Activated CD8-positive, alpha-beta memory T cell treated with anti-CD3 and anti-CD28 coated beads for 36 hours (primary cell): ENCODE results near the gene CPN1. TPM values are rescaled to one million over a fixed set of nuclear protein-coding genes. Genes with fewer than 3 reads are reported as not detected.
"Not testable (repeated sequence)": the region's sequence is repeated elsewhere in the genome, so short reads cannot be mapped to it uniquely, and the experiment has no call there.

Source experiments
- CTCF ChIA-PET: fragments of 350-600 bp; sonication (Branson Sonifier 250); formaldehyde crosslinking; loops from one replicate; lab custom pipeline; 2021; ENCODE audit warnings: antibody characterized with exemption; lab: Charles Lee
- POLR2A ChIA-PET: fragments of 350-600 bp; sonication (Branson Sonifier 250); formaldehyde crosslinking; loops from one replicate; lab custom pipeline; 2021; ENCODE audit warnings: antibody characterized with exemption; lab: Charles Lee
- total RNA-seq, 2 experiments: library from RNA; stranded (reverse); gene quantifications; one replicate each; pipeline ENCODE4 v1.2.3, GENCODE V29; 2021

CPN1 gene
- total RNA-seq, 2 experiments from 2014 or later: not detected

DNA sequence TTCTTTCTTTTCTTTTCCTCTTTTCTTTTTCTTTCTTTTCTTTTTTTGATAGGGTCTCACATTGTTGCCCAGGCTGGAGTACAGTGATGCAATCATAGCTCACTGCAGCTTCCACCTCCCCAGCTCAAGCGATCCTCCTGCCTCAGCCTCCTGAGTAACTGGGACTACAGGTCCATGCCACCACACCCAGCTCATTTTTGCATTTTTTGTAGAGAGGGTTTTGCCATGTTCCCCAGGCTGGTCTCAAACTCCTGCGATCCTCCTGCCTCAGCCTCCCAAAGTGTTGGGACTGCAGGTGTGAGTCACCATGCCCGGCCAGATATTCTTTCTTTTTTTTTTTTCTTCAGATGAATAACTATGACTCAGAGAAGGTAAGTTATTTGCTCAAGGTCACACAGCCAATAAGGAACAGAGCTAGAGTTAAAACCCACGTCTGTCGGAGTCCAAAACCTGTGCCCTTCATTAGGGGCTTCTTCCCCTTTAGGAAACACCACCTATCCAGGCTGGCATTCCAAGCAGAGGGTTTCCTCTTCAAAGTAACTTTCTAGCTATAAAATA lies 43.8 kb downstream of the CPN1 start:
- POLR2A ChIA-PET: no interaction called here
- CTCF ChIA-PET: no interaction called here

DNA sequence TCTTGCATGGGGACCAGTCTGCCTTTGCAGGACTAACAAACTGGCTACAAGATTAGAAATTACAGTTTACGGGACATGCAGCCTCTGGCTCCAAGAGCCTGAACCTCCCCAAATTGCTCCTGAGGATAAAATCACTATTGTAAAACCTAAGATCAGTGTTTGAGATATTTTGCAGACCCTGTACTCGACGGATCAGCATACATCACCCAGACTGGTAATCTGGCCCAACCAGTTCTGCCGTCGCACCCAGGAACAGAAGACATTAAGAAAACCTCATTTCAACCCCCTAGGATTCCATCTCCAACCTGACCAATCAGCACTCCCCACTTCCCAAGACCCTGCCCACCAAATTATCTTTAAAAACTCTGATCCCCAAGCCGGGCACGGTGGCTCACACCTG lies 44.8 kb downstream of the CPN1 start:
- ChIA-PET POLR2A (no interaction called here), CTCF (interaction anchor here (1.4 kb wide), 1 partner anchor 191 kb away, joined by 3 read pairs; no protein-coding TSS in a partner anchor)

DNA sequence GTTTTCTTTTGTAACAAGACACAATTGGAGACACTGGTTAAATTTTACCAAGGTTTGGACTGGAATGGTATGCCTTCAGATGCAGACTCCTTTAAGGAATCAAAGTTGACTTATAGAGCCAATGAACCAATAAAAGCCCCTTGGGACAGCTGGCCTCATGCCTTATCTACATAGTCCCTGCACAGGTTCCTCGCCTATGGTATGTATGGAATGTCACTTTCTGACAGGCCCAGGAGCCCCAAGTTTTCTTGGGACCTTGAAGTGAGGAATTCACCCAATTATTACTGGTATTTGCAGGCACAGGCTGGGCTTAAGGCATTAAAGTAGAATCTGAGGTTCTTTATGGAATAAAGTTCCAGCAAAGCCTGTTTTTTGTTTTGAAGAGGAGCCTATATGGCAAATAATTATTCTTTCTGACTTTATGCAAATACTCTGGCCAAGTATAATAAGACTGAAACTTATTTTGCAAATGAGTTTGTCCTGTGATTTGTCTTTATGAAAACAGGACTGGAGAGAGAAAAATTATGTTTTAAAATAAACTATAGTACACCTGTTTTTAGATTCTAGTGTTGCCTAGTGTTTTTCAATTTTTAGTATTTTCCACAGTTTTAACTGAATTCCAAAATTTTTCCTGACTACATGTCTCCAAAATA lies 47.8 kb downstream of the CPN1 start:
- ChIA-PET POLR2A (no interaction called here), CTCF (interaction anchor here (1.4 kb wide), 1 partner anchor 9 kb away, joined by 3 read pairs; no protein-coding TSS in a partner anchor)

DNA sequence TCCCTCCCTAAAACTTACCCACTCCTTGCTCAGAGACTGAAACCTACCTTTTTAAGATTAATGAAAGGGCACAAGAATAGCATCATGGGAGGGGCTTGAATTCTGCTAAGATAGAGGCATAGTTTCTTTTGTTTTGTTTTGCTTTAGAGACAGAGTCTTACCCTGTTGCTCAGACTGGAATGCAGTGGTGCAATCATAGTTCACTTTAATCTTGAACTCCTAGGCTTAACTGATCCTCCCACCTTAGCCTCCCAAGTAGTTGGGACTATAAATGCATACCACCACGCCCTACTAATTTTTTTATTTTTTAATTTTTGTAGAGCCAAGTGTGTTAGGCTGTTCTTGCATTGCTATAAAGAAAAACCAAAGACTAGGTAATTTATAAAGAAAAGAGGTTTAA lies 54.3 kb downstream of the CPN1 start:
- ChIA-PET CTCF (no interaction called here), POLR2A (no interaction called here)

DNA sequence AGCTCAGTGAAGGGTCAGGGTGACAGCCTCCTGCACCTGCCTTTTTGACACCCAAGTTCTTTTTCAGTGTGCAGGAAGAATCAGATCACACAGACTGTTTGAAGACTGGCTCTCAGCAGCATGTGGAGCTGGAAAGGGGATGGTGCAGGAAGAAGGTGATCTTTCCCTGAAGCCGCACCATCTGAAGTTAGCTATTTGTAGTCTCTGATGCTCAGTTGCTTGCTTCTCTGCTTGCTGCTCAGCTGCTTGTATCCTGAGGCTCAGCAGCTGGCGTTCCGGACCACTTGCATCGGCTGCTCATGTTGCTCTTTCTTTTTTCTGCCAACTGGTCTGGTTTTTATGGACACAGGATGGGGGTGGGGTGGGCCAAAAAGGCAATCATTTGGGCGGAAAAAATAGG lies 56.1 kb downstream of the CPN1 start:
- ChIA-PET POLR2A (no interaction called here), CTCF (interaction anchor here (0.7 kb wide), 1 partner anchor 180 kb away, joined by 4 read pairs; no protein-coding TSS in a partner anchor)

DNA sequence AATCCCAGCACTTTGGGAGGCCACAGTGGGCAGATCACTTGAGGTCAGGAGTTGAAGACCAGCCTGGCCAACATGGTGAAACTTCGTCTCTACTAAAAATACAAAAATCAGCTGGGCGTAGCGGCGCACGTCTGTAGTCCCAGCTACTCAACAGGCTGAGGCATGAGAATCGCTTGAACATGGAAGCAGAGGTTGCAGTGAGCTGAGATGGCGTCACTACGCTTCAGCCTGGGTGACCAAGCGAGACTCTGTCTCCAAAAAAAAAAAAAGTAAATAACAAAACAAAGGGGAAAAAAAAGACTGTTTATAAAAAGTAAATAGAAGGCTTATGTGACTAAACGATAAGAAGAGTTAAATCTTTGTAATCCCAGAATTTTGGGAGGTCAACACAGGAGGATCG lies 56.9 kb downstream of the CPN1 start:
- POLR2A ChIA-PET: no interaction called here
- CTCF ChIA-PET: interaction anchor here (0.7 to 0.9 kb wide), 2 partner anchors 10 to 179 kb away, joined by 3 to 4 read pairs; no protein-coding TSS in a partner anchor

DNA sequence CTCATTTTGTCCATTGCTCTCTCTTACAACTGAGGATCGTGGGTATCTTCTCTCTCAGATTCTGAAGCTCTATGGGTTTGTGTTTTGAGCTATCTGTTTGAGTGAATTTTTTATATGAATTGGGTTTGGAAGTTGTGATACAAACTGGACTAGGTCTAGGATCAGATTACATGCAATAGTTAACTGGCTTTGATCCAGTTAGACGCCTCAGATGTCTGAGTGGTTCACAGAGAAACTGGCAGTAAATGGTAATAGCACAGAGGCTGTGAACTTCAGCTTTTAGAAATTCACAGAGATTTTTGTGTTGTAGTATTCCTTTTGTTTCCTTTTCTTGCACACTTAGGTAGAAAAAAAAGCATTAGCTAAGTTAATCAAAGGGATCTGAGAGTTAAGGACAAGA lies 59.3 kb downstream of the CPN1 start:
- POLR2A ChIA-PET: no interaction called here
- CTCF ChIA-PET: no interaction called here

DNA sequence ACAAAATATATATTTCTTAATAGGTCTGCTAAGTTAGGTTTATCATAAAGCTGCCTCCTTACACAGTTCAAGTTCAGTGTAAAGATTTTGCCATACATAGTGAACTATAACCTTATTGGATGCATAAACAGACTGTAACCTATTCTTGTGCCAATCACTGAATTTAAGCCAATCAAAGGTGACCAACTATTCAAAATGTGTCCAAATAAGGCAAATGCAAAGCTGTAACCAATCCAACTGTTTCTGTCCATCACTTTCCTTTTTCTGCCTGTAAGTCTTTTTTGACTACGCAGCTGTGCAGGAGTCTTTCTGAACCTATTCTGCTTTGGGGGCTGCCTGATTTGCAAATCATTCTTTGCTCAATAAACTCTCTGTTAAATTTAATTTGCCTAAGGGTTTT lies 60.3 kb downstream of the CPN1 start:
- ChIA-PET CTCF (interaction anchor here (1.4 kb wide), 1 partner anchor 24 kb away, joined by 3 read pairs; no protein-coding TSS in a partner anchor), POLR2A (no interaction called here)

DNA sequence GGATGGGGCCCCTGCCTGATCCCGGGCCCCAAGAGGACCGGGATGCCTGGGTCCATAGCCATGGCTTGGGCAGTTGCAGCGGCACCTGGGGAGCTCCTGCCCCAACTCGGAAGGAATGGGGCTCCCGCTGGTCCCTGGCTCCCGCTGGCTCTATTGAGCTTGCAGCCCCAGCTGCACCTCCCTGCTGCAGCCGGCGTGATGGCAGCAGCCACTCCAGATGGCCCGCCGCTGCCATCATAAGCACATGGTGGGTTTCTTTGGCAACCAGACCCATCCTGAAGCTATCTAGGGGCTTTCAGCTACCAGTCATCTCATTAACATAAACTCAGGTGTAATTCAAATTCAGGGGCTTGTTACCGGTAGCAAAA lies 60.8 kb downstream of the CPN1 start:
- ChIA-PET POLR2A (no interaction called here), CTCF (interaction anchor here (0.8 to 1.4 kb wide), 2 partner anchors 25 to 175 kb away, joined by 3 read pairs; no protein-coding TSS in a partner anchor)

DNA sequence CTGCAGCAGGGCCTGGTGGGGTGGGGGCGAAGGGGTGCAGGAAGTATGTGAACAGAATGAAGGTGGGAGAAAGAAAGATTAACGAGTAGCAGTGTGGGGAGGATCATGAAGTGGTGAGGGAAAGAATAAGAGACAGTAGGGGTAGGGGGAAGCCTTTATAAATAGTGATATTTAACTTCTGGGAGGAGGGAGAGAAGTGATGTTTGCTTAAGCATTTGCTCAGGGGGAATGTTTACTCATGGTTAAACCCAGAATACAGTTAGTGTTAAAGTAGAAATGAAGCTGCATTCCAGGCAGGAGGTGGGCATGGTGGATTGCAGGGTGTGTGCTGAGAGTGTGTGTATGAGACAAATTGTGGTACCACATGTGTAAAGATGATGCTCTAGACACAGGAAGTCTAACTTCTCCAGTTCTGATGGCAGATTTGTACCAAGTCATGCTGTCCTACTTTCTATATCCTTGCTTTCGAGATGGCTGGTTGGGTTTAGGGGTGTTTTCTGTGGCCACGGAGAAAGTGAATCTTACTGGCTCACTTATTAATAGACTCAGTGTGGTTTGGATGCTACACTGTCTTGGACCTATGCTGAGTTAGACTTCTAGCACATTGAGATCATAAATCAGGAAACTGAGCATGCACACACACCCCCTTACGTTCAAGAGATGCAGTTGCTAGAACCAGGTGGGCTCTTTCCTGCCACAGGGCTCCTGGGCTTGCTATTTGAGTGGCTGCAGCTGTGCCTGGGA lies 61.4 kb downstream of the CPN1 start:
- POLR2A ChIA-PET: no interaction called here
- CTCF ChIA-PET: interaction anchor here (0.8 to 1.4 kb wide), 2 partner anchors 25 to 175 kb away, joined by 3 read pairs; no protein-coding TSS in a partner anchor

DNA sequence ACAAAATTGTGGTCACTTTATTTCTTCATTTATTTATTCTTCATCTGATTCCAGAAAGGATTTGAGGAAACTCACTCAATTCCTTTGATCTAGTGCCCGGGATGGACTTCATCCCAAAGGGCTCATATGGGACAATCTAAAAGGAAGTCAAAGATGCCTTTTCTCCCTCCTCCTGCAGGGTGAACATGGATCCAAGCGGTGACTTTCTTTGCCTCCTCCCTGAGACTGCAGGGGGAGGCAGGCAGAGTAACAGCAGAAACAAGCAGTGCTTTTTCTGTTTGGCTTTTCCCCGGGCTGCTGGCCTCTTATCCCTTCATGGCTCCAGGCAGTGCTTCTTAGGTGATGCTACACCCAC lies 61.9 kb downstream of the CPN1 start:
- POLR2A ChIA-PET: no interaction called here
- CTCF ChIA-PET: no interaction called here

DNA sequence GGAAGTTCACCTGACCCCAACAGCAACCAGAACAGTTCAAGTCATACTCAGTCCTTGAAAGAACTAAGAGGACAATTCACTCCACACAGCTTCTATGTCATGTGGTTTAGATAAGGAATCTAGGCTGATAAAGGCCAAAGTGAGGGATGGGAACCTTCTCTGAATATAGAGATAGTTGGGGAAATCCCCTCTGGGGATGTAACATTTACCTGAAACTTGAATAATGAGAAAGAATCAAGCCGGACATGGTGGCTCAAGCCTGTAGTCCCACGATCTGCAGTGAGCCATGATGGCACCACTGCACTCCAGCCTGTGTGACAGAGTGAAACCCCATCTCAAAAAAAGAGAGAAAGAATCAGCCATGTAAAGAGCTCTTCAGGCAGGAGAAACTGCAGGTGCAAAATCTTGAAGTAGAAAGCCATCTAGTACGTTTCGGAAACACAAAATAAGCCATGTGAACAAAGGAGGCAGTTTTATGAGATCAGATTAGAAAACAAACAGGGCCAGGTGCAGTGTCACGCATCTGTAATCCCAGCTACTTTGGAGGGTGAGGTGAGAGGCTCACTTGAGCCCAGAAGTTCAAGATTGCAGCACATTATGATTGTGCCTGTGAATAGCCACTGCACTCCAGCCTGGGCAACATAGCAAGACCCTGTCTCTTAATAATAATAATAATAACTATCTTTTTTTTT lies 67.5 kb downstream of the CPN1 start:
- POLR2A ChIA-PET: interaction anchor here (0.7 kb wide), 1 partner anchor 64 kb away, joined by 7 read pairs; no protein-coding TSS in a partner anchor
- CTCF ChIA-PET: interaction anchor here (0.7 kb wide), 1 partner anchor 208 kb away, joined by 3 read pairs; no protein-coding TSS in a partner anchor

DNA sequence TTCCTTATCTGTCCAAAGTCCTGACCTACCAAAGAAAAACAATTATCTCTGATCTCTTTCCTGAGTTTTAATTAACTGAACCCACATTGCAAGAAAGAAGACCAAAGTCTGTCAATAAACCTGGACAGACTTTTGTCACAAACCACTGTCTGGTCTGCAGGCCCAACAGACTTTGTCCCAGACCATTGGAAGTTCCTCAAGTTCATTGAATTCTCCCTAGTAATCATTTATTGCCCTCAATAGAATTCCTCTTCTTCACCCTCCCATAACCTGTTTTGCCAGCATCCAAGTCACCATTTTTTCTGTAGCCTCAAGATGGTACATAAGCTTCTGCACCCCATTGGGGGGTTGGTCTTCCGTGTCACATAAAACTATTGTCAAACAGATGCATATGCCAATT lies 68.0 kb downstream of the CPN1 start:
- POLR2A ChIA-PET: no interaction called here
- CTCF ChIA-PET: no interaction called here

DNA sequence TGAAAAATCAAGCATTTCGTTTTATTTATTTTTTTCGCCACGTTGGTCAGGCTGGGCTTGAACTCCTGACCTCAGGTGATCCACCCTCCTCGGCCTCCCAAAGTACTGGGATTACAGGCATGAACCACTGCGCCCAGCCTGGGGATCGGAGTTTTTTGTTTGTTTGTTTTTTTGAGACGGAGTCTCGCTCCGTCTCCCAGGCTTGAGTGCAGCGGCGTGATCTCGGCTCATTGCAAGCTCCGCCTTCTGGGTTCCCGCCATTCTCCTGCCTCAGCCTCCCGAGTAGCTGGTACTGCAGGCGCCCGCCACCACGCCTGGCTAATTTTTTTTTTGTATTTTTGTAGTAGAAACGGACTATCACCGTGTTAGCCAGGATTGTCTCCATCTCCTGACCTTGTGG lies 69.8 kb downstream of the CPN1 start:
- CTCF ChIA-PET, POLR2A ChIA-PET: not testable (repeated sequence)

DNA sequence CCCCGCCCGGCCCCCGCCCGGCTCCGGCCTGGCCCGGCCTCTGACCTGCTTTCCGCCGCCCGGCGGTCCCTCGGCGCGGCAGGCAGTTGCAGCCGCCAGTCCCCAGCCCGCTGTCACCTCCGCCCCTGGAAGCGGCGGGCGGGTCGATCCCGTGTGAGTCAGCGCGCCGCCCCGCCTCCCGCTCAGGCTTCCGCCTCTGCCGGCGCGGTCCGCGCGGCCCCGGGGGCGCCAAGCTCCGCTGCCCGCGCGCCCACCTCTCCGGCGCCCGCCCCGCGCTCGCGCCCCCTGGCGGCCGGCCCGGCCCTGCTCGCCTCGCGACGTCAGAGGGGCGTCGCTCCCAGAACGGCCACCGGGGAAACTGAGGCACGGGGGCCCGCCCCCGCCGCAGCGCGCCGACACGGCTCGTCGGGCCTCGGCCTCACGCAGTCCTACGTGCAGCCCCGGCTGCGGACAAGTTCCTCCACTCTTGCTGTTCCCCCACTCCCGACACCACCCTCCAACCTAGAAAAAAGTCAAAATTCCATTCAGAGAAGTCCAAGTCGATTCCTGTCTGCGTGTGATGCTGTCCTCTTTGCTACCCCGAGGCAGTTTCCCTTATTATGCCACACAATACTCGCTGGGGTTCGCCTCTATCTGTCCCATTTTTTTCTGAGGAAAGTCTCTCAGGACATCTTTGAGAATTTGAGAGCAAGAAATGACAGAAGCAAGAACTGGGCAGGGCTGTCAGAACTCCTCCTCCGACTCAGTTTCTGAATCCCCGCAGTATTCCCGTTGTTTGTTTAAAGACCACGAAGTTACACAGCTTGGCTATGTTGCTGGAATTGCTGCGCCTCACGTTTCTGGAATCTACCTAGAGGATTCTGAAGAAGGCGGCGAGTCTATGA lies 71.6 kb downstream of the CPN1 start, which contains the start of gene DNMBP:
TSS of gene DNMBP (minus strand) at position 155 of the 884 bp plus-strand sequence. CDS start 37,823 bp downstream, outside the sequence.
- POLR2A ChIA-PET: no interaction called here
- CTCF ChIA-PET: interaction anchor here (0.8 to 3.0 kb wide), 8 partner anchors 11 to 270 kb away, joined by 3 to 18 read pairs (median 4); no protein-coding TSS in a partner anchor

DNA sequence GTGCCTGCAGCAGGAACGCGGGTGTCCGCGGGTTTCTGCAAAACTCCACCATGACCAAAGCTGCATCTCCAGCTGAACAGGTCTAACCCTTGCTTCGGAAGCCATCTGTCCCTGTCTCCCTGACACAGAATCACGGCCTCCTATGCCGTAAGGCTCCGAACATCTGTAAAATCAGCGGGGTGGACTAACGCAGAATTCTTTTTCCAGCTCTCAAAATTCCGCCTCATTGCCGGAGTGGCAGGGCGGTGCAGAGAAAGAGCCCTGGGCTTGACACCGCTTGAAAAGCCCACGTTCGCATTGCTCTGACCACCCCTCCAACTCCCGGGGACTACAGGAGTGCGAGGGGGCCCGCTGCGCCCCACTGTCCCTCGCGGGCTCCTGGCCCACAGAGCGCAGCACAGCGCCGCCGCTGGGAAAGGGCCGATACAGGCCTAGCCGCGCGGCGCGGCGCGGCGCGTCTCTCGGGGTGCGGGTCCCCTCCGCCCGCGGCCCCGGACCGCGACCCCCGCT lies 72.3 kb downstream of the CPN1 start:
- ChIA-PET CTCF (interaction anchor here (0.8 to 3.0 kb wide), 8 partner anchors 10 to 269 kb away, joined by 3 to 18 read pairs (median 4); no protein-coding TSS in a partner anchor), POLR2A (no interaction called here)

DNA sequence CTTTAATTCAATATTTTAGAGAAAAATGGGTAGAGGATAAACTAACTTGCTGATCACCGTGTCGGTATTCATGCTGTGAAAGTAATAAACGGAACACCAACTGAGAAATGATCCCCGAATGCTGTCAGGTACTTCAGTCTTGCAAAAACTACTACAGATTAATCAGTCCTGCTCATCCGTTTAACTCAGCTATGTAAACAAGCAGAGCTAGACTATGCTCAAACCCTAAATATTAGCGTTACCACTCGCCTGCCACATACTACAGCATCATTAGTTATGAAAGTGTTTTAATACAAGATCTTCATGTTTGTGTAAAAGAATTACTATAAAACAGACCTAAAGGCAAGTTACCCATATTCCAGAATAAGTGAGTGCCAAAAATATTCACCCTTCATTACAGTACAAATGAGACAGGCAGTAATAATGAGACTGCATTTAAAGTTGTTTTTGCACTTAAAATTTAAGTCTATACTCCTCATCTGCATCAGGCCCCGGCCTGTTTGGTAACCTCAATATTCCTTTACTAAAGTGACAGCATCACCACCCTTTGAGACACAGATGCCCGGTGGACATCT lies 72.9 kb downstream of the CPN1 start:
- ChIA-PET POLR2A (interaction anchor here (0.5 kb wide), 1 partner anchor 406 kb away, joined by 3 read pairs; no protein-coding TSS in a partner anchor), CTCF (interaction anchor here (1.1 to 3.0 kb wide), 6 partner anchors 10 to 166 kb away, joined by 3 to 18 read pairs (median 5); no protein-coding TSS in a partner anchor)
